ENCODE results near the gene ERICH4.

DNA sequence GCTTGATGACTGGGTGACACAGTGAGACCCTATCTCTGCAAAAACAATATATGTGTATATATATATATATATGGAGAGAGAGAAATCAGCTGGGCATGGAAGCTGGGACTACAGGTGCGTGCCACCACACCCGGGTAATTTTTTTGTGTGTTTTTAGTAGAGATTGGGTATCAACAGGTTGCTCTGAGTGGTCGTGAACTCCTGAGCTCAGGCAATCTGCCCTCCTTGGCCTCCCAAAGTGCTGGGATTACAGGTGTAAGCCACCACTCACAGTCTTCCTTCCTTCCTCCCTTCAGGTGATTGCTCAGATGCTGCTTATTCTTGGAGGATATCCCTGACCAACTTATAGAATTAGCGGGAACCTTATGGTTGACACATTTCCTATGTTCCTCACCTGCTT is 41.9 kb downstream of the ERICH4 start:
- TF ChIP-seq, protein P1, sequence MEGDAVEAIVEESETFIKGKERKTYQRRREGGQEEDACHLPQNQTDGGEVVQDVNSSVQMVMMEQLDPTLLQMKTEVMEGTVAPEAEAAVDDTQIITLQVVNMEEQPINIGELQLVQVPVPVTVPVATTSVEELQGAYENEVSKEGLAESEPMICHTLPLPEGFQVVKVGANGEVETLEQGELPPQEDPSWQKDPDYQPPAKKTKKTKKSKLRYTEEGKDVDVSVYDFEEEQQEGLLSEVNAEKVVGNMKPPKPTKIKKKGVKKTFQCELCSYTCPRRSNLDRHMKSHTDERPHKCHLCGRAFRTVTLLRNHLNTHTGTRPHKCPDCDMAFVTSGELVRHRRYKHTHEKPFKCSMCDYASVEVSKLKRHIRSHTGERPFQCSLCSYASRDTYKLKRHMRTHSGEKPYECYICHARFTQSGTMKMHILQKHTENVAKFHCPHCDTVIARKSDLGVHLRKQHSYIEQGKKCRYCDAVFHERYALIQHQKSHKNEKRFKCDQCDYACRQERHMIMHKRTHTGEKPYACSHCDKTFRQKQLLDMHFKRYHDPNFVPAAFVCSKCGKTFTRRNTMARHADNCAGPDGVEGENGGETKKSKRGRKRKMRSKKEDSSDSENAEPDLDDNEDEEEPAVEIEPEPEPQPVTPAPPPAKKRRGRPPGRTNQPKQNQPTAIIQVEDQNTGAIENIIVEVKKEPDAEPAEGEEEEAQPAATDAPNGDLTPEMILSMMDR (IDR thresholded peaks at IDR 0.05; ENCODE audit: borderline replicate concordance, extremely low read depth, low read length, poor library complexity, severe bottlenecking) = no peak
- no peak for TF ChIP-seq EZH2 (IDR thresholded peaks at IDR 0.05; ENCODE audit: borderline replicate concordance, low read depth, low read length, severe bottlenecking)

Data from DND-41 (cell line).